Panc1 (cell line): Measurements from ENCODE around the gene KIF1A.

ENCODE experiments used
- POLR2AphosphoS5 ChIP-seq: IDR thresholded peaks from 2 replicates; pipeline ENCODE4 v1.6.1; 2012; ENCODE audit warnings: mild to moderate bottlenecking, low read depth, low read length, moderate library complexity
- SIN3A ChIP-seq: IDR thresholded peaks from 2 replicates; pipeline ENCODE4 v1.6.1; 2012; ENCODE audit warnings: low read depth, mild to moderate bottlenecking, low read length, moderate library complexity, borderline replicate concordance; ENCODE audit not compliant: insufficient read depth
- TF ChIP-seq, protein P1 (sequence below): fragments of 450-650 bp; IDR thresholded peaks from 2 replicates; pipeline ENCODE4 v1.5.1; 2017; ENCODE audit warnings: mild to moderate bottlenecking
- TF ChIP-seq, protein P2 (sequence below), 2 experiments: IDR thresholded peaks; 2 replicates each; pipeline ENCODE4 v1.6.1; 2011 to 2012; ENCODE audit warnings: low read depth in 2 of 2, control low read depth in 1 of 2, low read length in 1 of 2, mild to moderate bottlenecking in 1 of 2, moderate library complexity in 1 of 2; ENCODE audit not compliant: insufficient read depth in 1 of 2

DNA sequence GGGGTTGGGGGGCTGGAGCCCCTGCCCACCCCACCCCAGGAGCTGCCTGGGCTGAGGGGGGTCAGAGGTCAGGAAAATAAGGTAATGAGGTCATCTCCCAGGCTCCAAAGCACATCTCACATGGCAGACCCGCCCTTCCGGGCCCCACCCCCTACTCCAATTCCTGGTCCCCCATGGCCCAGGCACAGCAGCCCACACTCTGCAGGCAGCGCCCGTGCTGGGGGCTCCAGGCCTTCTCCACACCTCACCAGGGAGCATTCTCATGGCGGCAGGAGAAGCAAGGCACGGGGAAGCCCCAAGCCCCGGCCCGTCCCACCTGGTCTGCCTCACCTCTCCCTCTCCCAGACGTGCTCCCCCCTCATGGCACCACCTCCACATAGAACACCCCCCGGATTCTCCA lies 84.5 kb downstream of the KIF1A start:
- TF ChIP-seq, protein P1, sequence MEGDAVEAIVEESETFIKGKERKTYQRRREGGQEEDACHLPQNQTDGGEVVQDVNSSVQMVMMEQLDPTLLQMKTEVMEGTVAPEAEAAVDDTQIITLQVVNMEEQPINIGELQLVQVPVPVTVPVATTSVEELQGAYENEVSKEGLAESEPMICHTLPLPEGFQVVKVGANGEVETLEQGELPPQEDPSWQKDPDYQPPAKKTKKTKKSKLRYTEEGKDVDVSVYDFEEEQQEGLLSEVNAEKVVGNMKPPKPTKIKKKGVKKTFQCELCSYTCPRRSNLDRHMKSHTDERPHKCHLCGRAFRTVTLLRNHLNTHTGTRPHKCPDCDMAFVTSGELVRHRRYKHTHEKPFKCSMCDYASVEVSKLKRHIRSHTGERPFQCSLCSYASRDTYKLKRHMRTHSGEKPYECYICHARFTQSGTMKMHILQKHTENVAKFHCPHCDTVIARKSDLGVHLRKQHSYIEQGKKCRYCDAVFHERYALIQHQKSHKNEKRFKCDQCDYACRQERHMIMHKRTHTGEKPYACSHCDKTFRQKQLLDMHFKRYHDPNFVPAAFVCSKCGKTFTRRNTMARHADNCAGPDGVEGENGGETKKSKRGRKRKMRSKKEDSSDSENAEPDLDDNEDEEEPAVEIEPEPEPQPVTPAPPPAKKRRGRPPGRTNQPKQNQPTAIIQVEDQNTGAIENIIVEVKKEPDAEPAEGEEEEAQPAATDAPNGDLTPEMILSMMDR: no peak
- TF ChIP-seq, protein P2, sequence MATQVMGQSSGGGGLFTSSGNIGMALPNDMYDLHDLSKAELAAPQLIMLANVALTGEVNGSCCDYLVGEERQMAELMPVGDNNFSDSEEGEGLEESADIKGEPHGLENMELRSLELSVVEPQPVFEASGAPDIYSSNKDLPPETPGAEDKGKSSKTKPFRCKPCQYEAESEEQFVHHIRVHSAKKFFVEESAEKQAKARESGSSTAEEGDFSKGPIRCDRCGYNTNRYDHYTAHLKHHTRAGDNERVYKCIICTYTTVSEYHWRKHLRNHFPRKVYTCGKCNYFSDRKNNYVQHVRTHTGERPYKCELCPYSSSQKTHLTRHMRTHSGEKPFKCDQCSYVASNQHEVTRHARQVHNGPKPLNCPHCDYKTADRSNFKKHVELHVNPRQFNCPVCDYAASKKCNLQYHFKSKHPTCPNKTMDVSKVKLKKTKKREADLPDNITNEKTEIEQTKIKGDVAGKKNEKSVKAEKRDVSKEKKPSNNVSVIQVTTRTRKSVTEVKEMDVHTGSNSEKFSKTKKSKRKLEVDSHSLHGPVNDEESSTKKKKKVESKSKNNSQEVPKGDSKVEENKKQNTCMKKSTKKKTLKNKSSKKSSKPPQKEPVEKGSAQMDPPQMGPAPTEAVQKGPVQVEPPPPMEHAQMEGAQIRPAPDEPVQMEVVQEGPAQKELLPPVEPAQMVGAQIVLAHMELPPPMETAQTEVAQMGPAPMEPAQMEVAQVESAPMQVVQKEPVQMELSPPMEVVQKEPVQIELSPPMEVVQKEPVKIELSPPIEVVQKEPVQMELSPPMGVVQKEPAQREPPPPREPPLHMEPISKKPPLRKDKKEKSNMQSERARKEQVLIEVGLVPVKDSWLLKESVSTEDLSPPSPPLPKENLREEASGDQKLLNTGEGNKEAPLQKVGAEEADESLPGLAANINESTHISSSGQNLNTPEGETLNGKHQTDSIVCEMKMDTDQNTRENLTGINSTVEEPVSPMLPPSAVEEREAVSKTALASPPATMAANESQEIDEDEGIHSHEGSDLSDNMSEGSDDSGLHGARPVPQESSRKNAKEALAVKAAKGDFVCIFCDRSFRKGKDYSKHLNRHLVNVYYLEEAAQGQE (IDR thresholded peaks at IDR 0.05; ENCODE audit: insufficient read depth in 1 of 2, low read depth in 2 of 2, low read length in 1 of 2): no peak
- TF ChIP-seq POLR2AphosphoS5 (no peak), SIN3A (no peak)
